ENCODE measurements around the gene ROPN1L.

ROPN1L gene

GRCh38 chr5:10431415-10431814 is 10.3 kb upstream of the ROPN1L start:
- FAIRE-seq, result no peak

DNA sequence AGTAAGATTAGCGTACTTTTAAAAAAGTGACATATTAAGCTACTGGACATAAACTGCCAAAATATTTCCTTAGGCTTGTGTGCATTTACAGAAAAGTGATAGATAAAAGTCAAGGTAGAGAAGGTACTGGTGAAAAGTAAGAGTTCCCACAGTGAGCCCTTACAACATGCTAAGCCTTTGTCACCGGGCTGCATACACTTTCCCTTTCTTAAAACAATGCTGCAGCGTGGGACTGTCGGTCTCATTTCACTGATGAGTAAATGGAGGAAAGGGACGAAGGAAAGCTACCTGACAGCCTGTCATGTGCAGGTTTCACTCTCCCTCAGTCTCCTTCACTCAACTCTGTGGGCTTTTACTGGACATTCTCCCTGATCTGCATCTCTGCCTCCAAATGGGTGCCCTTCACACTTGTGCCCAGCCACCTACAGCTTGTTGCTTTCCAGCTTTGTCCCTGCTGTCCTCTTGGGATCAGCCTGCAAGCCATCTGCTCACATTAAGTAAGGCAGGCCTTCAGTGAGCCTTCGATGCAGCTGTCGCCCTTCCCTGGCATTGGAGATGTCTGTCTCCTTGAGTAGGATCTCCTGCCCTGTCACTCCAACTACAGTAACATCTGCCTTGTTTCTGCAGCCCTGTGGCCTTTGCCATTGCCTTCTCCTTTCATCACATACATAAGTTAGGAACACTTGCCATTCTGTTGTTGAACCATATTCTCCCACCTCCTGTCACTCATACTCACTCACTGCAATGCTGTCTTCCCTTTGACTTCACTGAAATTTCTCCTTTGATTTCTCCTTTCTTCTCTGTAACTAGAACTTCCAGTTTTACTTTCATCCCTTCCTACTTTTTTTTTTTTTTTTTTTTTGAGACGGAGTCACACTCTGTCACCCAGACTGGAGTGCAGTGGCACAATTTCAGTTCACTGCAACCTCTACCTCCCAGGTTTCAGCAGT is 9.3 kb upstream of the ROPN1L start:
- FAIRE-seq, result no peak

- no peak for FAIRE-seq
Measured at GRCh38 chr5:10434392-10434791, 7.3 kb upstream of the ROPN1L start.

DNA sequence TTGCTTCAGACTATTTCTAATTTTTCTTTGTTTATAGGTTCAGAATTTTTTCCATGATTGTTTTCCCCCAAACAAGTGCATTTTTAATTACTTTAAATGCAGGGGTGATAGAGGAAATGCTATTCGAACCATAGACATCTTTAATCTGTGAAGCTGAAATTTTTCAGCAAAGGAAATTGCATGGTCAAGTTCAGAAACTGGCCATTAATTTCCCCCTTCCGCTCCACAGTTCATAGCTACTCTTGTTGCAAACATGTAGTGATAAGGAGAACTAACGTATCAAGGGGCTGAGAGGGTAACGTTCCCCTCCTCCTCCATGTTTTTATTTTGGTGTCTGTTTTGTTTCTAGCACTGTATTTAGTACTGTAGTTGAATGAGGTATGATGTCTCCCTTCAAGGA is 3.4 kb upstream of the ROPN1L start:
- FAIRE-seq, result no peak

DNA sequence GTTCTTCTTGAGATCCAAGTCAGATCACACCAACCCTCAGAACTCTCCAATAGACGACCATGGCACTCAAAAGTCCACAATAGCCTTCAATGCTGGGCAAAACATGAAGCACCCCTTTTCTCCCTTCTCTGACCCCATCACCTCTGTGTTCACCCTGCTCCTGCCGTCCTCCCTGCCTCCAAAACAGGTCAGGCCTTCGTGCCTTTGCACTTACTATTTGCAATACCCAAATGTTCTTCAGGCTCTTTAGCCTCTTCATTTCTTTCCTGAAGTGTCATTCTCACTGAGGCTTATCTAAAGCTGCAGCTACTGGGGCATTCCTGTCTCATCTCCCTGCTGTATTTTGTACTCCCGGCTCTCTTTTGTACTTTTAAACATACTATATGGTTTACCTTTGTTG is 2.0 kb upstream of the ROPN1L start:
- FAIRE-seq, result no peak

DNA sequence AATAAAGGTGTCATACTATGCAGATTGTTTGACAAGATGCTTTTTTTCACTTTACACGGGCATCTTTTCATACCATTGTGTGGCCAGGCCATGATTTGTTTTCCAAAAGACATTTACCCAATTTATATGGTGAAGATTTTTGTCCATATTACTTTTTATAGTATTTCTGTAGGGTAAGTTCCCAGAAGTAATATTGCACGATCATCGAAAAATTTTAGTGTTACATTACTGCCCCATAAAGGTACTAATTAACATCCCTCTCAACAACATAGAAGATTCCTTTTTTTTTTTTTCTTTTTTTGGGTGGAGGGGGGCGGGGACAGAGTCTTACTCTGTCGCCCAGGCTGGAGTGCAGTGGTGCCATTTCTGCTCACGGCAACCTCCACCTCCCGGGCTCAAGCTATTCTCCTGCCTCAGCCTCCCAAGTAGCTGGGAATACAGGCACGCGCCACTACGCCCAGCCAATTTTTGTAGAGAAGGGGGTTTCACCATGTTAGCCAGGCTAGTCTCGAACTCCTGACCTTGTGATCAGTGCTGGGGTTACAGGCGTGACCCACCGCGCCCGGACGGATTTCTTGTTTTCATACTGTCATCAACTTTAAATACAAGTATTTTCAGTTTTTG is 1.2 kb upstream of the ROPN1L start:
- no peak for FAIRE-seq

DNA sequence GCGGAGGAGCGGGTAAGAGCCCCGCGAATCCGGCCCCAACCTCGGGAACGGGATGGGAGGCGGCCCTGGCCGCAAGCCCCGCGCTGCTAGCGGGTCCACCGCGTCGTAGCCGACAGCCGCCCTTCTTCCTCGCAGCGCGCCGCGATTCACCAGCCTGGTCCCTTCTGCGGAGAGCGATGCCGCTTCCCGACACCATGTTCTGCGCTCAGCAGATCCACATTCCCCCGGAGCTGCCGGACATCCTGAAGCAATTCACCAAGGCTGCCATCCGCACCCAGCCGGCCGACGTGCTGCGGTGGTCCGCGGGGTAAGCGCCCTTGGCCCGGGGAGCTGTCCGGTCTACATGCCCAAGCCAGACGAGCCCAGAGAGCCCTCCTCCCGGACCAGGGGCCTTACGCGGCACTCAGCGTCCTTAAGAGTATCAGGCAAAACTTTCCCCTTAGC is 335 bp downstream of the ROPN1L start:
- no peak for FAIRE-seq

DNA sequence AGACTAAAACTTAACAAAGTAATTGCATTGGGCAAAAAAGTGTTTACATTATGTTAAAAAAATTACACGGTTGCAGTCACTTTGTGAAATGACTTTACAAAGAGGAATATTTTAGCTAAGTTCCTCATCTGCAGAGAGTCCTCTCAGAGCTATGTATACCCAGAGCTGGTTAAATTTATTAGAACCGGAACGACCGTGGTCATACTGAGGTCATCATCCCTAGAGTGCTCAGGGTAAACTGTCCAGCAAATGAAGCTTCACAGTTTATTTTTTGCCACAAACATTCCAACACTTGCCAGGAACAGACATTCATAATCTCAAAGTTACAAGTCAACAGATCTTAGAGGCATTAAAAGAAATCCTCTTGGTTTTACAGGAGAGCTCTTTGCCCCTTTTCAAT is 897 bp downstream of the ROPN1L start:
- no peak for FAIRE-seq

- no peak for FAIRE-seq
Measured at GRCh38 chr5:10445352-10445751, 3.7 kb downstream of the ROPN1L start.

DNA sequence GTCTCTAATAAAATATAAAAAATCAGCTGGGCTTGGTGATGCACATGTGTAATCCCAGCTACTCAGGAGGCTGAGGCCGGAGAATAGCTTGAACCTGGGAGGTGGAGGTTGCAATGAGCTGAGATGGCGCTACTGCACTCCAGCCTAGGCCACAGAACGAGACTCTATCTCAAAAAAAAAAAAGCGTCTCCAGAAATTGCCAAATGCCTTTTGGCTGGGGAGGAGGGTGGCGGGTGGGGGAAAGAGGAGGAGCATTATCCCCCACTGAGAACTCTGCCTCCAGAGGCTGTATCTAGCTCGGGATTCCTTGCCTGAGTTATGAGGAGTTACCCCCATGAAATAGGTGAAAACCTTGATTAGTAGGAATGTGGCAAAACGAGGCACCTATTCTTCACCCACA is 4.8 kb downstream of the ROPN1L start:
- no peak for FAIRE-seq

GRCh38 chr5:10447041-10447440 is 5.4 kb downstream of the ROPN1L start:
- no peak for FAIRE-seq

- FAIRE-seq, result no peak
Measured at GRCh38 chr5:10448754-10449360, 7.2 kb downstream of the ROPN1L start.

DNA sequence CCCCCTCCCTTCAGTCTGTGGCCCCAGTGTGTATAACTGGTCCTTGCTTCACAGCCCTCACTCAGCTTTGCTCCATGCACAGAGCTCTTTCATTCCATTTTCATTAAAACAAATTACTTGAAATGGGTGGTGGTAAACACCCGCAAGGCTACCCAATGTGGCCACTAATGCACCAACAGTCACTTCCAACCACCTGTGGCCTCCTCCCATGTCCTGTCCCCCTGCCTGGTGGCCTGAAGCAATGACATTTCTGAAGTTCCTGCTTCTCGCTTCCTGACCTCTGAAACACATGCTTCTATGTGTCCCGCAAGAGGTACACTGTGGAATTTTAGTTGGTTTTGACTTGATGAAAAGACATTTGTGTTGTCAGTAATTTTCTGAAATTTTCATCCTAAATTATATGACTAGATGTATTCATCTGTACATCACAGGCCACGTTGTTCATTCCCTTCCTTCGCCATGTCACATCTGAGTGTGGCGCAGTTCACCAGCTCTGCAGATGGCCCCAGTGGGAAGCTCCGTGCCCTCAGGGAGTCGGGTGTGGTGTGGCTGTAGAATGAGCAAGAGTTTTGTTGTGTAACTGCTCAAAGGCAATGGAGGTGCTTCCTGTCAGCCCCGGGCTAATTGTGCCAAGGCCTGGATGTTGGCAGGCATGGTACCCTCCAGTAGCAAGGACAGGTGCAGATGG is 9.6 kb downstream of the ROPN1L start:
- FAIRE-seq, result no peak

- no peak for FAIRE-seq
Measured at GRCh38 chr5:10452768-10453331, 11.2 kb downstream of the ROPN1L start.

- no peak for FAIRE-seq
Measured at GRCh38 chr5:10453545-10453944, 11.9 kb downstream of the ROPN1L start.

DNA sequence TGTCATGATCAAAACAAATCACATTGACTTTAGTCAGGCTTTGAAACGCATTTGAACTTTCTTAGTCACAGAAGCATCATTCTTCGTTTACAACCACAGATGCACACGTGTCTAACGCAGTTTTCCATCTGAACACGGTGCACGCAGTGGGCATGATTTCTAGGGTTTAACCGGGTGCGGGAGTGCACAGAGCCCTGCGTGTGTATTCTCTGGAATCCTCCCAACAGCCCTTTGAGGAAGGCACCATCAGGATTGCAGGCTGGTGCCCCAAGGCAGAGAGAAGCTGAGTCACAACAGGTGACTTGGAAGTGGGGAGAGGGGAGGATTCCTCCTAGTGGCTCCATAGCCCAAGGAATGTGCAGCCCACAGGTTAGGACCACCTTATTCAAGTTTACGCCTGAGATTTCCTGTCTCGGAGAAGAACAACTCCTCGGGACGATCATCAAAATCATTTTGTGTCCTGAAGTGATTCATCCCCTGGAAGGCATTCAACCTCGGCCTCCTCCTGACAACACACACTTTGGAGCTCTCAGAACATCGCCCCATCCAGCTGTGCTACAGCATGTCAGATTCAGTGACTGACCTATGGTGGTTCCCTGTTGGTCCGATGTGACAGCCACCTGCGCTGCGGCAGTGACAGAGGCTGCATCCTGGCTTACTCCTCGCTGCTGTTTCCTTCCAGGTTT is 13.1 kb downstream of the ROPN1L start:
- FAIRE-seq, result no peak

GRCh38 chr5:10455277-10455670 is 13.6 kb downstream of the ROPN1L start:
- FAIRE-seq, result no peak

DNA sequence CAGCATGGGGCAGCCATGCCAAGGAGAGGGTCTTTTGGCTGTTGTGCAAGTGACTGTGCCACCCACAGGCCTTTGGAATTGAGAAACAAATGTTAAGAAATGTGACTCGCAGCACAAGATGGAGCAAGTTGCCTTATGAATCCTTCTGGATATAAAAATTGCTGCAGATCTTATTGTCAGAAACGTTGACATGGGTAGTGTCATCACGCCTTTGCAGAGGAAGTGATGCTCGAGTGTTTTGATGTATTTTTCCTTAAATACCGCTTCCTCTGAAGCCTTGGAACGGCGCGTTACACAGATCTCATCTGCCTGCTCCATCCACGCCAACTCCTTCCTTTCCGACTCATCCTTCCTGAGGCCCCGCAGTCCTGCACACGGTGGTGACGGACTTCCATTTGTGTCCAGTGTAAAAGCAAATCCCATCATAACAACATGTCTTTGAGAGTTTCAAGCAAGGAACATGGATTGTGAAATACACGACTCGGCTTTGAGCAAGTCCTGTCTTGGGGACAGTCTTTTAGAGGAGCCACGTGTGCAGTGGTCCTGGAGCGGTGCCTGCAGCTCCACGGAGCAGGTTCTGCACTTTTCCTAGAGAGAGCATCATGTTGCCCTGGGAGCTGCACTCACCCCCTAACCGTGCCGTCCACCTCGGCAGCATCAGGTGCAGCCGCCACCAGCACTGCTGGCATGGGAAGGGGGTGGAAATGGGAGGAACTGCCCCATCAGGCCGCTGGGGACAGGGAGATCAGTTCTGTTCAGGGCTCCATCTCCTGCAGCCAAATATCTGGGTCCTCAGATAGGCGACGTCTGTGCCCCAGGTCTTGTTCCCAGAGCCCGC is 15.1 kb downstream of the ROPN1L start:
- no peak for FAIRE-seq

- FAIRE-seq, result no peak
Measured at GRCh38 chr5:10457682-10458574, 16.2 kb downstream of the ROPN1L start.

Data from colon (tissue), 2 donors.